GM21447 (cell line): ENCODE results near the gene L3MBTL3.
"Not testable (repeated sequence)": the region's sequence is repeated elsewhere in the genome, so short reads cannot be mapped to it uniquely, and the experiment has no call there.

ENCODE experiments used
- ATAC-seq: cut with Tn5 transposase; IDR thresholded peaks from one replicate; pipeline ENCODE4 v1.9.1; 2021; ENCODE audit not compliant: unreplicated experiment

Gene L3MBTL3

GRCh38 chr6:130070792-130071191, 52.4 kb downstream of the L3MBTL3 start:
- ATAC-seq = no peak

- no peak for ATAC-seq
Observed at GRCh38 chr6:130075879-130076460, 57.6 kb downstream of the L3MBTL3 start.

GRCh38 chr6:130076512-130076911, 58.1 kb downstream of the L3MBTL3 start:
- no peak for ATAC-seq

DNA sequence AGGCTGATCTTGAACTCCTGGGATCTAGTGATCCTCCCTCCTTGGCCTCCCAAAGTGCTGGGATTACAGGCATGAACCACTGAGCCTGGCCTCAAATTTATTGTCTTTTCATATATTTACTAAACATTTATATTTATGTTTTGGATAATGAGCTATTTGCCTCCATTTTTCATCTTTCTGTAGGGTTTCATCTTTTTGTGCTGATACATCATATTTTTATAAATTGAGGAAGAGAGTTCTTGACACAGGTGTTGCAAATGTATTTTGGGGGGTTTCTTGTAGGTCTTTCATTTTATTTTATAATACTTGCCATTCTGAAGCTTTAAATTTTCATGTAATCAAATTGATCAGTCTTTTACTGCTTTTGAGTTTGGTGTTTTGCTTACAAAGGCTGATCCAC, 72.4 kb downstream of the L3MBTL3 start:
- ATAC-seq = no peak

DNA sequence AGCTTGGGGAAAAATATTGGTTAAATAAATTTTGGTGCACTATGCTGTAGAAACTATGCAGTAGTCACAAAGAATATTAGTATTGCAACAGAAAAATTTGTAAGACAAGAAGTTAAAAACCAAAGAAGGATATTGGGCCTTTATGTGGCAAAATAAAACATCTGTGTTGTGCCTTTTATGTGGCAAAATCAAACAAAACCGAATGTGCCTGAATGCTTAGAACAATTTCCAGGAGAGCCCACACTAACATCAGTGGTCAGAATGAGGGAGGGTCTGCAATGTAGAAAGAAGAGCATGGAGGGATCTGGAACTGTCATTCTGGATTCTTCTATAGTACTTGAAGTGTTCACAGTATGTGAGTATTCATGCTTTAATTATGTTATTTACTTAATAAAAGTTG, 75.2 kb downstream of the L3MBTL3 start:
- no peak for ATAC-seq

GRCh38 chr6:130098317-130098716, 79.9 kb downstream of the L3MBTL3 start:
- ATAC-seq = no peak

GRCh38 chr6:130099119-130099518, 80.7 kb downstream of the L3MBTL3 start:
- ATAC-seq = no peak

GRCh38 chr6:130105996-130106704, 87.8 kb downstream of the L3MBTL3 start:
- ATAC-seq = peak; percentile 80

- no peak for ATAC-seq
Observed at GRCh38 chr6:130107710-130108109, 89.3 kb downstream of the L3MBTL3 start.

DNA sequence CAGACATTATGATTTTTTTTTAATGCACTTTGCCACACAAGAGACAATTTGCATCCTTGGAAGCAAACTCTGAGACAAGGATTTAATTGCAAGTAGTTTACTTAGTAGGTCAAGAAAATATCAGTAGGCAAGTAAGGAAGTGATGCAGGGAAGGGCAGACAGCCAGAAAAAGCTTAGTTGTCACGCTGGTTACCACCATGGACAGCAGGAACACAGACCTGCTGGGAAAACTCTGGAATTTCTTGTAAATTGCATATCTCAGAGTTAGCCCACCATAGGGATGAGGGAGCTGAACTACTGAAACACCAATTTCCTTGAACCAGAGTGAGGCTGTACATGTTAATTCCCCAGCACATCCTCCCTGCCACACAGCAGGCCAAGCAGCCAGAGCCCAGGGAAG, 92.7 kb downstream of the L3MBTL3 start:
- no peak for ATAC-seq

GRCh38 chr6:130113201-130113710, 94.9 kb downstream of the L3MBTL3 start:
- no peak for ATAC-seq

DNA sequence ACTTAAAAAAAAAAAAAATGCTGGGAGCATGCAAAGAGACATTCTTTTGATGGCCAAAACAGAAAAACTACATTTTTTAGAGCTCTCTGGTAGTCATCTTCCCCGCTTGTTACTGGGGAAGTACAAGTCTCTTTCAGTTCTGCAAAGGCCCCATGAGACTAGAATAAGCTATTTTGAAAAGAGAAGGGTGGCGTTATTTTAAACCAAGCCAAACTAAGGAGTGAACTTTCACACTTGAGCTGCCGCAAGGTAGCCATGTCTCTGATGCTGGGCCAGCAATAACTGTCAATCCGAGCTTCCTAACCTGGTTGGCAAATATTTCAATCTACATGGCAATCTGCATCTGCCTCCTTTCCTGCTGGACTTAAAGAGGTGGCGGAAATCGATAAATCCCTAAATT, 96.7 kb downstream of the L3MBTL3 start:
- ATAC-seq = peak; percentile 92

- ATAC-seq = no peak
Observed at GRCh38 chr6:130116273-130116672, 97.9 kb downstream of the L3MBTL3 start.

GRCh38 chr6:130117187-130117701, 98.9 kb downstream of the L3MBTL3 start:
- not testable (repeated sequence) for ATAC-seq

GRCh38 chr6:130118236-130118635, 99.9 kb downstream of the L3MBTL3 start:
- ATAC-seq = no peak

- no peak for ATAC-seq
Observed at GRCh38 chr6:130119211-130119610, 100.8 kb downstream of the L3MBTL3 start.

GRCh38 chr6:130120731-130121130, 102.3 kb downstream of the L3MBTL3 start:
- ATAC-seq = no peak

GRCh38 chr6:130122243-130122642, 103.9 kb downstream of the L3MBTL3 start:
- no peak for ATAC-seq

DNA sequence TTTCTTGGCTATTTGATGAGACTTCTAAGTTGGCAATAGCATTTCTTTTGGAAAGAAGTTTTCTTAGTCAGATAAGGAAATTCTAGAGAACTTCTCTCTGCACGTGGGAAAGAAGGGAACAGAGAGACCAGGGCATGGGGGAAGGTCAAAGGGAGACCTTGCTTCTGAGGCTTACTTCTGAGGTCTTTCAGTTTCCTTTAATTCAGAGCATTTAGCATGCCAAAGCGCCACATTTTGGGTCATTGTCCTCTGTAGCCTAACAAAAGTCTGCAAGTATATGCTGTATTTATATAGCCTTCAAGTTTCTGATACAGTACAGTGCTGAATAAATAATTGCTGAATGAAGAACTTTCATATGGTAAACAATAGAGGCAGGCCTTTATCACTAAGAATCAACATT, 108.8 kb downstream of the L3MBTL3 start:
- ATAC-seq = no peak

GRCh38 chr6:130128326-130128725, 109.9 kb downstream of the L3MBTL3 start:
- ATAC-seq = no peak

GRCh38 chr6:130129762-130130246, 111.4 kb downstream of the L3MBTL3 start:
- ATAC-seq = no peak

DNA sequence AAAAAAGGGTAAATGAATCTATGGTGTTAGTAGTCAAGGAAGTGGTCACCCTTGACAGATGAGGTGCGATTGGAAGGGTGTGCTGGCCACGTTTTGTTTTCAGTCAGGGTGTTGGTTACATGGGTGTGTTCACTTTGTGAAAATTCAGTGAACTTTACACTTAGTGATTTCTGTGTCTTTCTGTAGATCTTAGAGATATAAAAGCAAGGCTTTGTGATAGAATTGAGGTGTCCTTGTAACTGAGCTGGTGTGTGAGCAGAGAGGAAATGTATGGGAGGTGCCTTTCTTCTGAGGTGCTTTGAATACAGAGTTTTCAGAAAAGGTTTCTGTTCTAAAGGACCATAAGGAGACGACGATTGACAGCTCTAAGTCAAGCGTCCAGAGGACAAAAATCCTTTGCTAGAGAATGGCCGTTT, 113.9 kb downstream of the L3MBTL3 start:
- ATAC-seq = peak; percentile 85
